HG02973 (cell line): Measurements from ENCODE around the gene NSDHL.

Experiments used
- ATAC-seq: cut with Tn5 transposase; IDR thresholded peaks from one replicate; pipeline ENCODE4 v1.9.1; 2021; ENCODE audit warnings: moderate library complexity; ENCODE audit not compliant: unreplicated experiment

Gene NSDHL

DNA sequence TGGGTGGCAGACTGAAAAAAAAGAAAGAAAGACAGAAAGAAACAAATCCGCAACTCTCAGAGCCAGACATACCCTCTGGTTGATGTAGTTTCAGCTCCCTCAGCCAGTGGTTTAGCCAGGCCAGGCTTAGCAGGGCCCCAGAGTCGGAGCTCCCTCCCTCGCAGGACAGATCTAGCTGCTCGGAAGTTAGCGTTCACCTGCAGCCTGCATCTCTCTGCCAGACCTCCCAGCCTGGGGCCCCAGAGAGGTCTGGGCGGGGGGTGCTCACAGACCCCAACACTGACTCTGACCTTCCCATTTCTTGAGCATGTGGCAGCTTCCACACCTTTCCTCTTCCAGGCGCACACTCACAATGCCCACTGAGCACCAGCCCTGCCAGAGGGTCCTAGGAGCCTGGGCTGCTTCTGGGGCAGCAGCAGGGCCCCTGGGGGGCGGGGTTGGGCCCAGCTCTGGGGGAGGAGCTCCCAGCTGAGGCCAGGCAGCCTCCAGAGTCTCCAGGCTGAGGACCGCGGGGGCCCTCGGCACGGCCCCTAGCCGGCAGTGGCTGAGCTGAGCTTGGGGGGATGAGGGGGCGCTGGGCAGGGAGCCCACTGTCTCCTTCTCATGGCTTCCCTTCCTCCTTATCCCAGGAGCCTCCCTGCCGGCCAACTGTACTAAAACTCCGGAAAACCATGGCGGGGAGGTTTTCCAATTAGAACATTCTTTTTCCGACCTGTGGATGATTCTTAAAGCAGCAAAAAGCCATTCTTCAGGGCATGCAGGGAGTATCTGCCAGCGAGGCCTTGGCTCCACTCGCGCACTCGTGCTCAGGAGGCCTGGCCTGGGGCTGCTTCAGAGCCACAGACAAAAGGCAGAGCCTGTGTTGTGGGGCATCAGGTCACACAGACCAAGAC, 62.4 kb downstream of the NSDHL start:
- no peak for ATAC-seq

DNA sequence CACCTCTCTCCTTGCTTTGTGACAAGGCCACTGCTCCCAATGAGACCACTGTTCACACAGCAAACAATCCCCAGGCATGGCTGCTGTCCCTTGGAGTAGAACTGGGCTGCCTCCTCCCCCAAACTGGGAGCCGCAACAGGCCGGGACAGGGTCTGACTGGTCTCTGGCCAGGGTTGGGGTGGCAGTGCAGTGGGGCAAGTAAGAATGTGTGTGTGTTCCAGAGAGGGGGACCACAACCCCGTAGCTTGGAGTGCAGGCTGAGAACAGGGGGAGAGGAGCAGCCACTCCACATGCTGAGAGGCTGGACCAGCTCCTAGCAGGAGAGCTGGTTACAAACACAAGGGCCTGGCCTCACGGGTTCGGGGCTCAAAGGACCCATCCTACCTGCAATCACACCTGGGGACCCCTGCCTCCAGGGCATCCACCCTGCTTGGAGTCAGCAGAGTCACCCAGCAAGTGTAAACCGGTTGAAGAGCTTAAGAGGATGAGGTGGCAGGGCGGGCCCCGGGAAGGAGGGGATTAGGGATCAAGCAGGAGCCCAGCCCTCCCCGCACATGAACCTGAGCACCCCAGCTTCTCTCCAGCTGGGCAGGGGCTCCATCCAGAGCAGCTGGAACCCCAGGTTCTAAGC, 63.2 kb downstream of the NSDHL start:
- no peak for ATAC-seq

GRCh38 chrX:152895121-152895520, 64.3 kb downstream of the NSDHL start:
- no peak for ATAC-seq

- no peak for ATAC-seq
These were observed 65.0 kb downstream of the NSDHL start for GRCh38 chrX:152895724-152896420.

DNA sequence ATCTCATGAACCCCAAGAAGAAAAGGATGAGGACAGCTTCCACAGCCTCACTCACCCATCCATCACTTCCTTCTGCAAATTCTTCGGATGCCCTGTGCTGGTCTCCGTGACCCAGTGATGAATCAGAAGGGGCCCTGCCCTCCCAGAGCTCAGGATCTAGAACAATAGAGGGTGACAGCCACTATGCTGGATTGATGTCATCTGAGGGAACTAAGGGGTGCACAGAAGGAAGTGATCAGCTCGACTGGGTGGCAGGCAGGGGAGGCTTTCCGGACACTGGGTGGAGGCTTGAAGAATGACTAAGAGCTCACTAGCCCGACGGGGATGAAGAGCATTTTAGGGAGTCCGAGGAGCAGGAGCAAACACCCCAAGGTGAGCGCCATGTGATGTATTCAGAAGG, 65.6 kb downstream of the NSDHL start:
- no peak for ATAC-seq

- no peak for ATAC-seq
These were observed 66.6 kb downstream of the NSDHL start, which contains the start of gene ZNF185 for GRCh38 chrX:152897222-152898131. ZNF185 (plus strand) TSS chrX:152898067; CDS start chrX:152914490, 16,423 bp downstream.

DNA sequence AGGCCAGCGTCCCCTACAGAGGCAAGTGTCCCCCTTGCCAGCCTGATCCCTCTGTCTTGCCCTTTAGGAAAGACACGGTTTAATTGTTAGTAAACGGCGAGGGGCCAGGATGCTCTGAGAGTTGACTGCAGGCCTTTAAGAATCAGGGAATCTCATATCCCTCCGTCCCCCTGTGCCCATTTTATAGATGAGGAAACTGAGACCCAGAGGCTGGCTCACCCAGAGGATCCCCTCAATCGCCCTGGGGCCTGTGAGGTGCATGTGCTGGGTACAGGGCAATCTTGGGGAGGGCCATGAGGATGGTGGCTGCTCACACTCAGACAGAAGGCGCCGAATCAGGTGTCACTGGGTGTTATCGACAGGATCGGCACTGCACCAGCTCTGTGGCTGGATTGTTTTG, 67.6 kb downstream of the NSDHL start:
- no peak for ATAC-seq

- ATAC-seq: no peak
These were observed 68.4 kb downstream of the NSDHL start for GRCh38 chrX:152899111-152899873.

DNA sequence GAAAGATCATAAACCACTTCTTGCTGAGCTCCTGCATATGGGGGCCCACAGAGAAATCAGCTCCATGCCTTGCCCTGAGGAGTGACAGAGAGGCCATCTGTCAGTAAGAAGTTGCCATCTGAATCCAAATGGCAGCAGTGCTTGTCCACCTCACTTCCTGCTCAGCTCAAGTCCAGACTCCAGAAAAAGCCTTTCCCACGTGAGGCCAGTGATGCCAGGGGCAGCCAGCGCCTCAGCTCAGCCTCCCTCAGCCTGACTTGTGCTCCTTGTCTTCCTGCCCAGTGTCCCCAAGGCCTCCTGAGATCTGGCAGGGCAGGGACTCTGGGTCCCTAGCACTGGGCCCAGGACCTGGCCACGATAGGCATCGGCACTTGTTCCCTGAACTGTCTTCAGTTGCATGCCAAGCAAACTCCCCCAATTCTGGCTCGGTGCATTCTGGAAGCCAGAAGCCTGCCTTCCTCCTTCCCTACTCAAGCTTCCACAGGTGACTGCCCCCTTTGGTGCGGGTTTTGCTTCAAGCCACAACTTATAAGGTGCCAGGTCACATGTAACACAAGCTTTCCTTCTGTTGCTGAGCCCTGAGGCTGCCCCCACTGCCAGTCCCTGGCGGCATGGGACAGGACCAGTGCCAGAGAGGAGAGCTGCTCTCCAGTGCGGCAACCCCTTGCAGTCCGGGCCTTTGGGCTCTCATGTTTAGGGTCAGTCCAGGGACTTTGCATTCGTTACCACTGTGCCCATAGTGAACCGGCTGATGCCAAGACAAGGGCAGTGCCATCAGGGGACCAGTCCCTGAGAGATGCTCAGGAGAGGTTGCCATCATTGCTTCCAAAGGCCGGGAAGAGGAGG, 69.2 kb downstream of the NSDHL start:
- no peak for ATAC-seq

DNA sequence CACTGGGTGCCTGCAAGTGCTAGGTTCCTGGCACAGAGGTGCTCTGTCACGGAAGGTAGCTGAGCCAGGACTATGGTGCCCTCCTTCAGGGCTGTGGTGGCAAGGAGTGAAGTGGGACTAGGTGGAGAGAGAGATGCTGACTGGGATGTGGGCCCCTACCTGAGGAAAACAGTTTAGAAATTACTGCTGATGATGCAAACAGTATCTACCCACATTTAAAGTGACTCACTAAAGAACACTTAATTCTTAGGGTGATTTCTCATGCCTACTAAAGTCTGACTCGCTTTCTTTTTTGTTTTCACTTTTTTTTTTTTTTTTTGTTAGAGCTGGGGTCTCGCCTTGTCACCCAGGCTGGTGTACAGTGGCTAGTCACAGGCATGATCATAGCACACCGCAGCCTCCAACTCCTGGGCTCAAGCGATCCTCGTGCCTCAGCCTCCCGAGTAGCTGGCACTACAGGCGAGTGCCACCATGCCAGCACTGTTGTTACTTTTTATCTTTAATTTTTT, 70.1 kb downstream of the NSDHL start:
- ATAC-seq: no peak

DNA sequence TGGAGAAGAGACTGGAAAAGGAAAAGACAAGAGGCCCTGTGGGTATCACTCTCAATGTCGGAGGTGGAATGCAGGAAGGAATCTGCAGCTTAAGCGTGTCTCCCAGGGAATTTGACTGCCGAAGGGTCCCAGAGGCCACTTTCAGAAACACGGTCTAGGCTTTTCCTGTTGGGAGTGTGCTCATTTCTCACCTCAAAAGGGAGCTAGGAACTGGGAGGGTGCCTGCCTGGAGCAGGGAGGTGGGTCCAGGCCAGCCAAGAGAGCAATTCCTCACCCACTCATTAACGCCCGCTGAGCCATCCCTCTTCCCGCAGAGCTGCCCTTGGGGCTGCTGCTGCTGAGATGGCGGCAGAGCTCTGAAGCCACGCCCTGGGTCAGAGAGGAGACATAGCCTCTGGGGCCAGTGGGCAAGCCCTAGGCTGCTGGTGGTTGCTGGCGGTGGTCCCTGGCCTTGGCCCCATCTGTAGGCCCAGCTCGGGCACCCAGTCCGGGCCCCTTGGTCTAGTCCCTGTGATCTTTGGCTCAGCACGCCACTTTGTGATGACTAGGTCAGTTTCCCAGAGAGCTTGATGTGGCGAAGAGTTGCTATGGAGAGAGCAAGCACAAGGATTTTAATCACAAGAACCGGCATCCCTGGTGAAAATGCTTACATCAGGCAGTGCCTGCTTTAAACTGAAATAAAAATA, 71.1 kb downstream of the NSDHL start:
- no peak for ATAC-seq

DNA sequence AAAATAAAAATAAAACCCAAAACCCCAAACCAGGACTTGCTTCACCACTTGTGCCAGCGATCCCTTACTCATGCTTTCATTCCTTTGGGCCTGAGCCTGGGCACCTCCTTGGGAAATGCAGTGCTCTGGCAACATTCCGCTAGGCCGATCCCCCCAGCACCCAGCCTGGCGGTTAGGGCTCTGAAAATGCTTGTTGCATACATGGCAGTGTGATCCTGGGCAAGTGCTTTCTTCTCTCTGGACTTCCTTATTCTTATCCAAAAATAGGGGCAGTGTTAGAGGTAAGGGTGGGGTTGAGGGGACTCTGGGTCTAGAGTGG, 71.6 kb downstream of the NSDHL start:
- no peak for ATAC-seq

- no peak for ATAC-seq
These were observed 72.7 kb downstream of the NSDHL start for GRCh38 chrX:152903589-152903988.

GRCh38 chrX:152904151-152905080, 73.6 kb downstream of the NSDHL start:
- no peak for ATAC-seq

DNA sequence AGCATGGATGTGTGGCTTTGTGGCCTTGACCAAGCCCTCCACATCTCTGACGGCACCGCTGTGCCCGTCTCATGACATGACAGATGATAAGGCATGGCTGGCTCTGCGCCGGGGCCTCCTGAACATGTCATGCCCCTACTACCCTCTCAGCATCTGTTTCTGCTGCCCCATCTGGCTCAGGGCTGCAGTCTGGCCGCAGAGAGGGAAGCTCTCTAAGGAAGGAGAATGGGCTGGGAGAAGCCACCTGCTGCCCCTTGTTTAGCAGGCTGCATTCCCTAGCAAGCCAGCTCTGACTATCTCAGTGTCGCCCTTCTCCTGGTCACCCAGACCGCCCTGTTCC, 74.2 kb downstream of the NSDHL start:
- no peak for ATAC-seq

DNA sequence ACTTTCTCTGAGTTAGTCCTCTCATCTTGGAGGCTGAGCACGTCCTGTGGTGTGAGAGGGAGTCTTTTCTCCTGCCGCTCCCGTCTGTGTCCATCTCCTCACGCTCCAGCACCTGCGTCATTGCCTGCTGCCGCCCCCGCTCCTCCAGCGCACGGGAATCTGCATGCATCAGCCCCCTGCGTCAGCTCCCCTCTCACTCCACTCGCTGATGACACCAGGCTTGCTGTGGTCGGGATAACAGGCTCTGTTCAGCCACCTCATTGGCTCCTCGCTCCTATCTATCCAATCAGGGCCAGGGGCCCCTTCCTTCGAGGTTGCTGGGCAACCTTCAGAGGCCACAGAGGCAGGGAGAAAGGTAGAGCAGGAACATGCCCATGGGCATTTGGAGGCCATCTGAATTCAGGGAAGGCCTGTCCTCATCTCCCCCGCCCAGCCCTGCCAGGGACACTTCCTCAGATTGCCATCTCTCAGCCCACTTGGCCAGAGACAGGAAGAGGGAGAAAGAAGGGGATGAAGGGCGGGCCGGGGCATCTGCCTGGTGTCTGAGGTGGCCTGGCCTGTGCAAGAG, 76.3 kb downstream of the NSDHL start:
- ATAC-seq: no peak

DNA sequence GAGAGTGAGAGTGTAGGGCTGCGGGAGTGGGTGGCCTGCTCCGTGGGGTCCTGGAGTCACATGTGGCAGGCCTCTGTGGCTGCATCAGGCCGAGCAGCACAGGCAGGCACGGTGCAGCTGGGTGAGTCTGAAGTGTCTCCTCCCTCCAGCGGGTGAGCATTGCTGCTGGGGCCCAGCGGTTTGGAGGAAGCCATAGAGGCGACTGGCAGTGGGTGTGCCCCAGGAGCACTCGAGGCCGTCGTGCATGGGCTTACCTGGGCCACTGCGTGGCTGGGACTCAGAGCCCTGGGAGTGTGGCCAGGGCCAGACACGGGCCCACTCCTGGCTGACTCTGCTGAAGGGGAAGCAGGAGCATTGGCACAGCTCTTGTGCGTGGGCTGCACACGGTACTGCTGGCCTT, 77.6 kb downstream of the NSDHL start:
- ATAC-seq: no peak
